ENCODE measurements around the gene KANSL3. TPM values are rescaled to one million over a fixed set of nuclear protein-coding genes. Genes with fewer than 3 reads are reported as not detected.
A peak's percentile ranks its signal among the peaks of the same experiment; 100 is the strongest.

The KANSL3 gene
- total and polyA plus RNA-seq, 9 of the 15 experiments (the other 6 are each of a cell fraction or from before 2014, with no cell fraction given) = 11.3 to 43.7 (median 27.9) TPM

- ATAC-seq (no peak), FAIRE-seq (no peak), DNase-seq (ENCODE audit: extremely low read depth in 1 of 4, low spot score in 3 of 4) (no peak)
- Histone ChIP-seq H3K79me2 (ENCODE audit: control insufficient read depth, insufficient read depth, low read length) (peaks cover 11% of the 10 kb centered on the region; the same call in 1 of the 3 replicates), H3K4me2 (ENCODE audit: insufficient read depth, low read length) (no peak overlapping the region), H3K4me3 (no peak overlapping the region), H3K9ac (ENCODE audit: insufficient read depth in 1 of 2, low read depth in 2 of 2, low read length in 2 of 2) (no peak overlapping the region), H2AFZ (ENCODE audit: low read depth, low read length) (no peak overlapping the region), H4K20me1 (replicated peaks; ENCODE audit: control insufficient read depth, insufficient read depth, low read length) (no peaks in the 10 kb centered on the region), H3K27ac (ENCODE audit: extremely low read depth, low read depth, low read length) (no peak overlapping the region; the same call in 2 of the 3 replicates), H3K4me1 (replicated peaks in 1 of 2; ENCODE audit: control insufficient read depth in 2 of 2, insufficient read depth in 2 of 2, low read length in 2 of 2) (peaks cover 0 to 4% of the 10 kb centered on the region in 2 experiments; a peak in 3 of 5 replicates), H3K9me1 (ENCODE audit: control insufficient read depth, insufficient read depth, low read length) (no peaks in the 10 kb centered on the region), H3K9me3 (replicated peaks; ENCODE audit: control insufficient read depth, insufficient read depth, low read depth, low read length) (no peaks in the 10 kb centered on the region), H3K36me3 (ENCODE audit: control insufficient read depth, insufficient read depth, low read length) (peaks cover 74% of the 10 kb centered on the region; the same call in 2 of the 3 replicates), H3K27me3 (ENCODE audit: control insufficient read depth in 2 of 2, insufficient read depth in 2 of 2, low read length in 2 of 2) (no peaks in the 10 kb centered on the region; a peak in 1 of 5 replicates)
- ChIA-PET POLR2A (interaction anchor here (0.7 to 2.2 kb wide), 3 partner anchors 10 to 143 kb away, joined by 3 to 19 read pairs (median 7); partner anchors contain the start of gene KANSL3), CTCF (ENCODE audit: low intra/inter-chr PET ratio) (no interaction called here)
- in situ Hi-C loops (cut with MboI) = no loop called here
- BruUV-seq (replicated peaks) = no TSS peak
- intact Hi-C loops (cut with micrococcal nuclease) = no loop called here
- WGBS (ENCODE audit: insufficient coverage, low coverage, missing lambda C conversion rate) = 80% methylated on average over 8 of the region's 8 CpGs
- TF ChIP-seq SP2 (IDR thresholded peaks at IDR 0.05; ENCODE audit: extremely low read depth, low read depth, low read length, poor library complexity, severe bottlenecking) (no peak), CEBPB (tag; IDR thresholded peaks at IDR 0.05) (no peak), TFAM (CRISPR knock-in tag; conservative IDR thresholded peaks at IDR 0.05) (no peak), FOXP4 (CRISPR knock-in tag; IDR thresholded peaks at IDR 0.05; ENCODE audit: borderline replicate concordance) (no peak), HDGF (IDR thresholded peaks at IDR 0.05) (no peak), CXXC5 (CRISPR knock-in tag; IDR thresholded peaks at IDR 0.05) (0 out of 2 replicates have a peak, but pooled peaks have one; percentile 11), NELFE (IDR thresholded peaks at IDR 0.05; ENCODE audit: insufficient read depth, insufficient read length) (no peak), U2AF2 (optimal IDR thresholded peaks at IDR 0.05; ENCODE audit: low read depth, low read length) (no peak), CEBPG (CRISPR knock-in tag; IDR thresholded peaks at IDR 0.05) (0 out of 2 replicates have a peak, but pooled peaks have one; percentile 17), CEBPG (tag; conservative IDR thresholded peaks at IDR 0.05 in 1 of 2, IDR thresholded peaks at IDR 0.05 in 1 of 2) (peak; percentile 51 to 84), ZNF589 (CRISPR knock-in tag; IDR thresholded peaks at IDR 0.05; ENCODE audit: low read depth) (0 out of 2 replicates have a peak, but pooled peaks have one; percentile 28), POU5F1 (IDR thresholded peaks at IDR 0.05; ENCODE audit: borderline replicate concordance, low read depth, low read length, partially characterized antibody) (no peak), FOXP1 (CRISPR knock-in tag; IDR thresholded peaks at IDR 0.05) (no peak)
Measured at GRCh38 chr2:96618596-96619283, 19.4 kb downstream of the KANSL3 start.

Measured in K562 (cell line).